Measurements from ENCODE around the gene ATRNL1.
"Not testable (repeated sequence)": the region's sequence is repeated elsewhere in the genome, so short reads cannot be mapped to it uniquely, and the experiment has no call there.

Gene ATRNL1

GRCh38 chr10:115398026-115398425, 304.9 kb downstream of the ATRNL1 start:
- no peak overlapping the region for H3K27ac ChIP-seq (ENCODE audit: insufficient read depth, low read depth, low read length, poor library complexity, severe bottlenecking)
- no peak overlapping the region for H3K4me3 ChIP-seq (ENCODE audit: insufficient read depth, low read depth, low read length)
- WGBS, 2 experiments = 93 to 94% methylated on average over 2 of the region's 2 CpGs
- H3K9me3 ChIP-seq (ENCODE audit: control insufficient read depth, low read length) = no peaks in the 10 kb centered on the region
- H3K36me3 ChIP-seq (ENCODE audit: control insufficient read depth, insufficient read depth, low read length) = no peaks in the 10 kb centered on the region
- no peaks in the 10 kb centered on the region for H3K27me3 ChIP-seq (ENCODE audit: control insufficient read depth, insufficient read depth, low read length, poor library complexity, severe bottlenecking)
- no peaks in the 10 kb centered on the region for H3K4me1 ChIP-seq (ENCODE audit: control insufficient read depth, insufficient read depth, low read length)

GRCh38 chr10:115402699-115403098, 309.5 kb downstream of the ATRNL1 start:
- WGBS, 2 experiments = no CpG with 5 or more reads among the region's 1 CpG
- Histone ChIP-seq H3K4me3 (ENCODE audit: insufficient read depth, low read depth, low read length) (no peak overlapping the region), H3K27ac (ENCODE audit: insufficient read depth, low read depth, low read length, poor library complexity, severe bottlenecking) (no peak overlapping the region), H3K36me3 (ENCODE audit: control insufficient read depth, insufficient read depth, low read length) (no peaks in the 10 kb centered on the region), H3K4me1 (ENCODE audit: control insufficient read depth, insufficient read depth, low read length) (no peaks in the 10 kb centered on the region), H3K9me3 (ENCODE audit: control insufficient read depth, low read length) (no peaks in the 10 kb centered on the region), H3K27me3 (ENCODE audit: control insufficient read depth, insufficient read depth, low read length, poor library complexity, severe bottlenecking) (no peaks in the 10 kb centered on the region)

- H3K27me3 ChIP-seq (ENCODE audit: control insufficient read depth, insufficient read depth, low read length, poor library complexity, severe bottlenecking); H3K4me1 ChIP-seq (ENCODE audit: control insufficient read depth, insufficient read depth, low read length); H3K36me3 ChIP-seq (ENCODE audit: control insufficient read depth, insufficient read depth, low read length); H3K27ac ChIP-seq (ENCODE audit: insufficient read depth, low read depth, low read length, poor library complexity, severe bottlenecking); H3K9me3 ChIP-seq (ENCODE audit: control insufficient read depth, low read length); H3K4me3 ChIP-seq (ENCODE audit: insufficient read depth, low read depth, low read length): not testable (repeated sequence)
- no CpG with 5 or more reads among the region's 3 CpGs for WGBS, 2 experiments
Observed at GRCh38 chr10:115405838-115406237, 312.7 kb downstream of the ATRNL1 start.

- Histone ChIP-seq H3K36me3 (ENCODE audit: control insufficient read depth, insufficient read depth, low read length) (no peaks in the 10 kb centered on the region), H3K27me3 (ENCODE audit: control insufficient read depth, insufficient read depth, low read length, poor library complexity, severe bottlenecking) (no peaks in the 10 kb centered on the region), H3K27ac (ENCODE audit: insufficient read depth, low read depth, low read length, poor library complexity, severe bottlenecking) (no peak overlapping the region), H3K9me3 (ENCODE audit: control insufficient read depth, low read length) (no peaks in the 10 kb centered on the region), H3K4me1 (ENCODE audit: control insufficient read depth, insufficient read depth, low read length) (no peaks in the 10 kb centered on the region), H3K4me3 (ENCODE audit: insufficient read depth, low read depth, low read length) (no peak overlapping the region)
Observed at GRCh38 chr10:115409347-115409746, 316.2 kb downstream of the ATRNL1 start.

- no peaks in the 10 kb centered on the region for H3K27me3 ChIP-seq (ENCODE audit: control insufficient read depth, insufficient read depth, low read length, poor library complexity, severe bottlenecking)
Observed at GRCh38 chr10:115417585-115418265, 324.6 kb downstream of the ATRNL1 start.

GRCh38 chr10:115422624-115423023, 329.5 kb downstream of the ATRNL1 start:
- H3K9me3 ChIP-seq (ENCODE audit: control insufficient read depth, low read length) = no peaks in the 10 kb centered on the region
- H3K27me3 ChIP-seq (ENCODE audit: control insufficient read depth, insufficient read depth, low read length, poor library complexity, severe bottlenecking) = no peaks in the 10 kb centered on the region
- H3K4me1 ChIP-seq (ENCODE audit: control insufficient read depth, insufficient read depth, low read length) = no peaks in the 10 kb centered on the region
- H3K36me3 ChIP-seq (ENCODE audit: control insufficient read depth, insufficient read depth, low read length) = no peaks in the 10 kb centered on the region
- H3K27ac ChIP-seq (ENCODE audit: insufficient read depth, low read depth, low read length, poor library complexity, severe bottlenecking) = no peak overlapping the region
- no peak overlapping the region for H3K4me3 ChIP-seq (ENCODE audit: insufficient read depth, low read depth, low read length)
- WGBS, 2 experiments = 83% methylated on average over 1 of the region's 1 CpG; no CpG with 5 or more reads in 1 of the 2 experiments

More at GRCh38 chr10:115417585-115418265, 324.6 kb downstream of the ATRNL1 start:
- Histone ChIP-seq H3K4me3 (ENCODE audit: insufficient read depth, low read depth, low read length) (no peak overlapping the region), H3K4me1 (ENCODE audit: control insufficient read depth, insufficient read depth, low read length) (no peaks in the 10 kb centered on the region), H3K27ac (ENCODE audit: insufficient read depth, low read depth, low read length, poor library complexity, severe bottlenecking) (no peak overlapping the region), H3K36me3 (ENCODE audit: control insufficient read depth, insufficient read depth, low read length) (no peaks in the 10 kb centered on the region), H3K9me3 (ENCODE audit: control insufficient read depth, low read length) (no peaks in the 10 kb centered on the region)

GRCh38 chr10:115427611-115428010, 334.4 kb downstream of the ATRNL1 start:
- H3K27ac ChIP-seq (ENCODE audit: insufficient read depth, low read depth, low read length, poor library complexity, severe bottlenecking) = no peak overlapping the region
- H3K4me1 ChIP-seq (ENCODE audit: control insufficient read depth, insufficient read depth, low read length) = no peaks in the 10 kb centered on the region
- 60% methylated on average over 1 of the region's 2 CpGs; no CpG with 5 or more reads in 1 of the 2 experiments for WGBS, 2 experiments
- H3K4me3 ChIP-seq (ENCODE audit: insufficient read depth, low read depth, low read length) = no peak overlapping the region
- no peaks in the 10 kb centered on the region for H3K27me3 ChIP-seq (ENCODE audit: control insufficient read depth, insufficient read depth, low read length, poor library complexity, severe bottlenecking)
- H3K36me3 ChIP-seq (ENCODE audit: control insufficient read depth, insufficient read depth, low read length) = no peaks in the 10 kb centered on the region
- H3K9me3 ChIP-seq (ENCODE audit: control insufficient read depth, low read length) = no peaks in the 10 kb centered on the region

- no peak overlapping the region for H3K4me3 ChIP-seq (ENCODE audit: insufficient read depth, low read depth, low read length)
- H3K27ac ChIP-seq (ENCODE audit: insufficient read depth, low read depth, low read length, poor library complexity, severe bottlenecking) = no peak overlapping the region
- 43 to 60% methylated on average over 1 to 2 of the region's 4 CpGs for WGBS, 2 experiments
- H3K36me3 ChIP-seq (ENCODE audit: control insufficient read depth, insufficient read depth, low read length) = no peaks in the 10 kb centered on the region
- no peaks in the 10 kb centered on the region for H3K9me3 ChIP-seq (ENCODE audit: control insufficient read depth, low read length)
- no peaks in the 10 kb centered on the region for H3K27me3 ChIP-seq (ENCODE audit: control insufficient read depth, insufficient read depth, low read length, poor library complexity, severe bottlenecking)
- no peaks in the 10 kb centered on the region for H3K4me1 ChIP-seq (ENCODE audit: control insufficient read depth, insufficient read depth, low read length)
Observed at GRCh38 chr10:115432188-115432819, 339.1 kb downstream of the ATRNL1 start.

- H3K27ac ChIP-seq (ENCODE audit: insufficient read depth, low read depth, low read length, poor library complexity, severe bottlenecking) = no peak overlapping the region
- 79 to 98% methylated on average over 3 of the region's 3 CpGs for WGBS, 2 experiments
Observed at GRCh38 chr10:115436999-115437398, 343.8 kb downstream of the ATRNL1 start.

GRCh38 chr10:115441907-115442545, 348.9 kb downstream of the ATRNL1 start:
- Histone ChIP-seq H3K27ac (ENCODE audit: insufficient read depth, low read depth, low read length, poor library complexity, severe bottlenecking) (no peak overlapping the region), H3K4me1 (ENCODE audit: control insufficient read depth, insufficient read depth, low read length) (no peaks in the 10 kb centered on the region), H3K4me3 (ENCODE audit: insufficient read depth, low read depth, low read length) (no peak overlapping the region), H3K27me3 (ENCODE audit: control insufficient read depth, insufficient read depth, low read length, poor library complexity, severe bottlenecking) (no peaks in the 10 kb centered on the region), H3K9me3 (ENCODE audit: control insufficient read depth, low read length) (no peaks in the 10 kb centered on the region), H3K36me3 (ENCODE audit: control insufficient read depth, insufficient read depth, low read length) (no peaks in the 10 kb centered on the region)
- 73 to 91% methylated on average over 1 to 2 of the region's 2 CpGs for WGBS, 2 experiments

More at GRCh38 chr10:115436999-115437398, 343.8 kb downstream of the ATRNL1 start:
- Histone ChIP-seq H3K4me3 (ENCODE audit: insufficient read depth, low read depth, low read length) (no peak overlapping the region), H3K36me3 (ENCODE audit: control insufficient read depth, insufficient read depth, low read length) (no peaks in the 10 kb centered on the region), H3K4me1 (ENCODE audit: control insufficient read depth, insufficient read depth, low read length) (no peaks in the 10 kb centered on the region), H3K27me3 (ENCODE audit: control insufficient read depth, insufficient read depth, low read length, poor library complexity, severe bottlenecking) (no peaks in the 10 kb centered on the region), H3K9me3 (ENCODE audit: control insufficient read depth, low read length) (no peaks in the 10 kb centered on the region)
